Transverse colon (tissue), 4 donors: Measurements from ENCODE around the gene KRT80. TPM values are rescaled to one million over a fixed set of nuclear protein-coding genes. Genes with fewer than 3 reads are reported as not detected.
A peak's percentile ranks its signal among the peaks of the same experiment; 100 is the strongest.

Source experiments
- DNase-seq: peaks from one replicate; pipeline ENCODE4 v3.0.0-alpha.2; 2019
- H3K27ac ChIP-seq, 4 donors: fragments of 200-600 bp; sonication (generic); 2 replicates each; pipeline ENCODE4 v1.5.1; 2016 to 2018; ENCODE audit warnings: inconsistent platforms in 4 of 4
- H3K27me3 ChIP-seq: fragments of 200-600 bp; sonication (generic); 2 replicates; pipeline ENCODE4 v1.5.1; 2017; ENCODE audit warnings: inconsistent platforms
- H3K36me3 ChIP-seq, 4 donors: fragments of 200-600 bp; sonication (generic); 2 replicates each; pipeline ENCODE4 v1.5.1; 2017 to 2019; ENCODE audit warnings: inconsistent platforms in 4 of 4
- H3K4me1 ChIP-seq, 4 donors: fragments of 200-600 bp; sonication (generic); 2 replicates each; pipeline ENCODE4 v1.5.1; 2017 to 2020; ENCODE audit warnings: inconsistent platforms in 4 of 4
- H3K4me3 ChIP-seq, 4 donors: fragments of 200-600 bp; sonication (generic); 1 replicate in 1 of 4; 2 replicates in 3 of 4; pipeline versions ENCODE4 v1.5.1 to v1.6.1; 2017 to 2019; ENCODE audit warnings: inconsistent platforms in 4 of 4
- H3K9me3 ChIP-seq, 2 donors: fragments of 200-600 bp; sonication (generic); 2 replicates each; pipeline ENCODE4 v1.5.1; 2017 to 2019; ENCODE audit warnings: inconsistent platforms in 2 of 2
- EP300 ChIP-seq: sonication (generic); formaldehyde crosslinking; IDR thresholded peaks from one replicate; pipeline ENCODE4 v1.6.1; 2017; ENCODE audit warnings: antibody characterized with exemption, low read depth
- POLR2A ChIP-seq: fragments of 450-650 bp; IDR thresholded peaks from one replicate; pipeline ENCODE4 v1.6.1; 2016; ENCODE audit warnings: antibody characterized with exemption, mild to moderate bottlenecking, moderate library complexity
- POLR2AphosphoS5 ChIP-seq, 3 donors: sonication (generic); formaldehyde crosslinking; IDR thresholded peaks; one replicate each; pipeline ENCODE4 v1.6.1; 2016; ENCODE audit warnings: antibody characterized with exemption in 3 of 3
- WGBS, 2 donors: methylation state at CpG; one replicate each; pipeline ENCODE4 v1.1.5; 2018; ENCODE audit warnings: low coverage in 1 of 2; 5-methylcytosine and 5-hydroxymethylcytosine counted together
- in situ Hi-C, 4 donors: fragments of 200-750 bp; cut with MboI; loops; one replicate each; pipeline versions ENCODE4 v1.15.0 to v1.15.1; 2017; ENCODE audit warnings: low sequenced_read_pairs in 3 of 4, low pct_ligation_motif_present in 1 of 4, low pct_unique_long_range_greater_than_20kb in 1 of 4
- intact Hi-C: fragments of 100-400 bp; cut with DNase I; formaldehyde crosslinking; loops from one replicate; pipeline ENCODE4 v1.15.1; 2023; ENCODE audit warnings: low total_unique reads
- total RNA-seq, 4 donors: library from RNA; depleted of rRNA; stranded (reverse); fragments of >200 nt; gene quantifications; one replicate each; pipeline ENCODE4 v1.1.0, GENCODE V29; 2016
- TF ChIP-seq, protein P1 (sequence below), 5 experiments: fragments of 200-600 bp in 3 of 5; fragments of 450-650 bp in 2 of 5; sonication (generic) in 3 of 5; IDR thresholded peaks; 1 replicate in 2 of 5; 2 replicates in 3 of 5; pipeline ENCODE4 v1.5.1; 2016 to 2017; ENCODE audit warnings: antibody characterized with exemption in 5 of 5, inconsistent platforms in 3 of 5, mild to moderate bottlenecking in 2 of 5, moderate library complexity in 1 of 5

KRT80 gene
- total RNA-seq, 4 donors from 2014 or later = 0.14 TPM; not detected in 3

- in situ Hi-C loops (no loop called here), intact Hi-C loops (no loop called here)
- Histone ChIP-seq H3K36me3 (no peaks in the 10 kb centered on the region), H3K4me3 (no peak overlapping the region), H3K27ac (no peak overlapping the region), H3K4me1 (no peaks in the 10 kb centered on the region), H3K27me3 (no peaks in the 10 kb centered on the region), H3K9me3 (no peaks in the 10 kb centered on the region)
- 78 to 88% methylated on average over 3 to 6 of the region's 6 CpGs for WGBS, 2 donors
- DNase-seq = no peak
- TF ChIP-seq, protein P1, sequence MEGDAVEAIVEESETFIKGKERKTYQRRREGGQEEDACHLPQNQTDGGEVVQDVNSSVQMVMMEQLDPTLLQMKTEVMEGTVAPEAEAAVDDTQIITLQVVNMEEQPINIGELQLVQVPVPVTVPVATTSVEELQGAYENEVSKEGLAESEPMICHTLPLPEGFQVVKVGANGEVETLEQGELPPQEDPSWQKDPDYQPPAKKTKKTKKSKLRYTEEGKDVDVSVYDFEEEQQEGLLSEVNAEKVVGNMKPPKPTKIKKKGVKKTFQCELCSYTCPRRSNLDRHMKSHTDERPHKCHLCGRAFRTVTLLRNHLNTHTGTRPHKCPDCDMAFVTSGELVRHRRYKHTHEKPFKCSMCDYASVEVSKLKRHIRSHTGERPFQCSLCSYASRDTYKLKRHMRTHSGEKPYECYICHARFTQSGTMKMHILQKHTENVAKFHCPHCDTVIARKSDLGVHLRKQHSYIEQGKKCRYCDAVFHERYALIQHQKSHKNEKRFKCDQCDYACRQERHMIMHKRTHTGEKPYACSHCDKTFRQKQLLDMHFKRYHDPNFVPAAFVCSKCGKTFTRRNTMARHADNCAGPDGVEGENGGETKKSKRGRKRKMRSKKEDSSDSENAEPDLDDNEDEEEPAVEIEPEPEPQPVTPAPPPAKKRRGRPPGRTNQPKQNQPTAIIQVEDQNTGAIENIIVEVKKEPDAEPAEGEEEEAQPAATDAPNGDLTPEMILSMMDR (IDR thresholded peaks at IDR 0.05) = no peak
Observed at GRCh38 chr12:52180971-52181628, 10.7 kb downstream of the KRT80 start.

DNA sequence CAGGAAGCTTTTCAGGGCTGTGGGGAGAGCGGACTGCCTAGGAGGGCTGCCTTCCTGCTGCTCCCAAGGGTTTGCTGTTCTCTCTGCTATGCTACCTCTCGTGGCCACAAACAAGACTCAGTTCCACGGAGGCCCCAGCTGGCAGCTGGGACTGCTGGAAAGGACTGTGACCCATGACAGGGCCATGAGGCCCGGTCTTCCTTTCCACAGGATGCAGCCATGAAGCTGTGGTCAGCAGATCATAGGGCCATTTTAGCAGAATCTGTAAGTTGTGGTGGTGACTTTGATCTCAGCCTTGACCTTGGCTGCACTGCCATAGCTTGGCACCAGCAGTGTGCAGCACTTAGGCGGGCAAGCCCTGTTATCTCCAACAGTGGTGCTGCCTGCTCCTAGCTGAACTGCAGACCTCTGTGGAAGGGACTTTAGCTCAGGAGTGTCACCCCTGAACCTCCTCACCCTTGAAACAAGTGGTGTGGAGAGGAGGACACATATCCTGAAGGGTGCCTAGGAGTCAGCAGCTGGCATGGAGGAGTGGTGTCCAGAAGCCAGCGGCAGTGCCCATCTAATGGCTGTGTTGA, 12.3 kb downstream of the KRT80 start:
- no peaks in the 10 kb centered on the region for H3K4me1 ChIP-seq
- 79 to 80% methylated on average over 1 to 6 of the region's 6 CpGs for WGBS, 2 donors
- H3K36me3 ChIP-seq = no peaks in the 10 kb centered on the region
- H3K27ac ChIP-seq = no peak overlapping the region
- no peak for DNase-seq
- TF ChIP-seq POLR2A = no peak
- TF ChIP-seq POLR2AphosphoS5 (IDR thresholded peaks at IDR 0.05) = no peak
- no peak for TF ChIP-seq EP300
- TF ChIP-seq, protein P1 (IDR thresholded peaks at IDR 0.05) = no peak
- in situ Hi-C loops (no loop called here), intact Hi-C loops (no loop called here)
- no peaks in the 10 kb centered on the region for H3K9me3 ChIP-seq
- no peak overlapping the region for H3K4me3 ChIP-seq
- H3K27me3 ChIP-seq = no peaks in the 10 kb centered on the region

GRCh38 chr12:52178984-52179383, 12.8 kb downstream of the KRT80 start:
- WGBS, 2 donors = 64% methylated on average over 2 of the region's 2 CpGs; no CpG with 5 or more reads in 1 of the 2 donors
- TF ChIP-seq, protein P1 (IDR thresholded peaks at IDR 0.05) = no peak
- TF ChIP-seq POLR2A = no peak
- TF ChIP-seq POLR2AphosphoS5 (IDR thresholded peaks at IDR 0.05) = no peak
- no peak for TF ChIP-seq EP300
- Histone ChIP-seq H3K4me1 (no peaks in the 10 kb centered on the region), H3K9me3 (no peaks in the 10 kb centered on the region), H3K36me3 (no peaks in the 10 kb centered on the region), H3K27me3 (no peaks in the 10 kb centered on the region), H3K27ac (no peak overlapping the region), H3K4me3 (no peak overlapping the region)
- intact Hi-C loops (no loop called here), in situ Hi-C loops (no loop called here)
- DNase-seq = no peak

GRCh38 chr12:52178443-52178842, 13.4 kb downstream of the KRT80 start:
- 75% methylated on average over 7 of the region's 7 CpGs; no CpG with 5 or more reads in 1 of the 2 donors for whole genome bisulfite sequencing, 2 donors
- Histone ChIP-seq H3K9me3 (no peaks in the 10 kb centered on the region), H3K36me3 (no peaks in the 10 kb centered on the region), H3K27me3 (no peaks in the 10 kb centered on the region), H3K4me1 (no peaks in the 10 kb centered on the region), H3K27ac (no peak overlapping the region), H3K4me3 (no peak overlapping the region)
- TF ChIP-seq POLR2AphosphoS5 (IDR thresholded peaks at IDR 0.05) (peak in 1 of 3 donors; percentile 19), POLR2A (no peak)
- no peak for DNase-seq
- intact Hi-C loops (no loop called here), in situ Hi-C loops (no loop called here)
